Activated CD4-positive, alpha-beta memory T cell treated with anti-CD3 and anti-CD28 coated beads for 36 hours (primary cell): Measurements from ENCODE around the gene ISG15. TPM values are rescaled to one million over a fixed set of nuclear protein-coding genes. Genes with fewer than 3 reads are reported as not detected.
"Not testable (repeated sequence)": the region's sequence is repeated elsewhere in the genome, so short reads cannot be mapped to it uniquely, and the experiment has no call there.

Experiments
- CTCF ChIA-PET: fragments of 350-600 bp; sonication (Branson Sonifier 250); formaldehyde crosslinking; loops from one replicate; lab custom pipeline; 2021; ENCODE audit warnings: antibody characterized with exemption, inconsistent platforms; lab: Charles Lee
- POLR2A ChIA-PET: fragments of 350-600 bp; sonication (Branson Sonifier 250); formaldehyde crosslinking; loops from one replicate; lab custom pipeline; 2021; ENCODE audit warnings: antibody characterized with exemption; lab: Charles Lee
- DNase-seq: peaks from one replicate; pipeline ENCODE4 v3.0.0-alpha.2; 2020
- H3K27ac Mint-ChIP-seq: one replicate; pipeline ENCODE4 v1.8.0; 2021; ENCODE audit warnings: mixed read lengths
- H3K27me3 Mint-ChIP-seq: one replicate; pipeline ENCODE4 v1.8.0; 2021; ENCODE audit warnings: mixed read lengths
- H3K36me3 Mint-ChIP-seq: one replicate; pipeline ENCODE4 v1.8.0; 2021; ENCODE audit warnings: mixed read lengths
- H3K4me1 Mint-ChIP-seq: one replicate; pipeline ENCODE4 v1.8.0; 2021; ENCODE audit warnings: low read depth, mixed read lengths
- H3K4me3 Mint-ChIP-seq: one replicate; pipeline ENCODE4 v1.8.0; 2021; ENCODE audit warnings: mild to moderate bottlenecking, mixed read lengths
- H3K9me3 Mint-ChIP-seq: one replicate; pipeline ENCODE4 v1.8.0; 2021; ENCODE audit warnings: mixed read lengths
- intact Hi-C: fragments of 100-400 bp; cut with micrococcal nuclease; formaldehyde crosslinking; loops from one replicate; pipeline ENCODE4 v1.15.1; 2023
- total RNA-seq, 2 experiments: library from RNA; stranded (reverse); gene quantifications; one replicate each; pipeline ENCODE4 v1.2.3, GENCODE V29; 2021

ISG15 gene
- total RNA-seq, 2 experiments from 2014 or later = 96.9 to 108 TPM

- Mint-ChIP-seq H3K27me3 (peaks cover 6% of the 10 kb centered on the region), H3K36me3 (no peaks in the 10 kb centered on the region), H3K9me3 (no peaks in the 10 kb centered on the region), H3K27ac (no peak overlapping the region), H3K4me3 (no peak overlapping the region), H3K4me1 (peaks cover 7% of the 10 kb centered on the region)
- POLR2A ChIA-PET = interaction anchor here (1.1 kb wide), 1 partner anchor 14 kb away, joined by 3 read pairs; no protein-coding TSS in a partner anchor
- intact Hi-C loops = no loop called here
- DNase-seq = no peak
- CTCF ChIA-PET = no interaction called here
These were observed 14.5 kb downstream of the ISG15 start for GRCh38 chr1:1027791-1028190.

GRCh38 chr1:1030867-1031658 is 17.8 kb downstream of the ISG15 start:
- ChIA-PET POLR2A (interaction anchor here (0.6 kb wide), 1 partner anchor 141 kb away, joined by 7 read pairs; no protein-coding TSS in a partner anchor), CTCF (interaction anchor here (2.2 to 2.9 kb wide), 2 partner anchors 34 to 220 kb away, joined by 7 to 26 read pairs; no protein-coding TSS in a partner anchor)
- H3K27ac Mint-ChIP-seq, H3K36me3 Mint-ChIP-seq, H3K4me3 Mint-ChIP-seq, DNase-seq, H3K4me1 Mint-ChIP-seq, H3K9me3 Mint-ChIP-seq: not testable (repeated sequence)
- peaks cover 18% of the 10 kb centered on the region for H3K27me3 Mint-ChIP-seq
- intact Hi-C loops = loop anchor here (5.0 to 10.0 kb wide), 3 partner anchors 86 to 344 kb away; partner anchors contain the start of genes AURKAIP1, C1orf159 and TNFRSF18

- ChIA-PET POLR2A (interaction anchor here (0.6 to 1.7 kb wide), 3 partner anchors 85 to 315 kb away, joined by 3 to 7 read pairs (median 4); no protein-coding TSS in a partner anchor), CTCF (interaction anchor here (0.9 to 2.9 kb wide), 5 partner anchors 13 to 340 kb away, joined by 4 to 26 read pairs (median 6); no protein-coding TSS in a partner anchor)
- Mint-ChIP-seq H3K4me3 (no peak overlapping the region), H3K27me3 (peaks cover 20% of the 10 kb centered on the region), H3K36me3 (no peaks in the 10 kb centered on the region), H3K4me1 (peaks cover 7% of the 10 kb centered on the region), H3K27ac (no peak overlapping the region), H3K9me3 (no peaks in the 10 kb centered on the region)
- DNase-seq = no peak
- intact Hi-C loops = loop anchor here (5.0 to 10.0 kb wide), 3 partner anchors 86 to 343 kb away; partner anchors contain the start of genes AURKAIP1, C1orf159 and TNFRSF18
These were observed 18.4 kb downstream of the ISG15 start for GRCh38 chr1:1031659-1032235.

DNA sequence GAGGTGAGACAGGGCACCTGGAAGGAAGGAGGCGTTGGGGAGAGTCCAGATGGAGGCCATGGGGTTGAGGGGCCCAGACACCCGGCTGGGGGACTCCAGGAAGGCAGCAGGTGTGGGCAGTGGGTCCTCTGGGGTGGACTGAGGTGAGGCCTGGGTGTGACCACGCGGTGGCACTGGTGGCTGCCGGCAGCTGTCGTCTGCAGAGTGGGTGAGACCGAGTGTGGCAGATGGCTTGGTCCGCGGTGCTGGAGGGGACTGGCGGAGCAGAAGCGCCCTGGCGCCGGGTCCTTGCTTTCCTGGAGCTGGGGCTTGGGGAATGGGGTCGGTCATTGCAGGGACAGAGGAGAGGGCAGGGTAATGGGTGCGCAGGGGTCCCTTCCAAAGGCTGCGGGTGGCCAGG is 19.1 kb downstream of the ISG15 start:
- peaks cover 7% of the 10 kb centered on the region for H3K4me1 Mint-ChIP-seq
- ChIA-PET CTCF (interaction anchor here (0.5 to 2.9 kb wide), 10 partner anchors 13 to 339 kb away, joined by 3 to 26 read pairs (median 6); no protein-coding TSS in a partner anchor), POLR2A (interaction anchor here (0.6 to 1.7 kb wide), 3 partner anchors 85 to 314 kb away, joined by 3 to 4 read pairs (median 3); no protein-coding TSS in a partner anchor)
- no peak overlapping the region for H3K27ac Mint-ChIP-seq
- intact Hi-C loops = loop anchor here (5.0 to 10.0 kb wide), 3 partner anchors 85 to 342 kb away; partner anchors contain the start of genes AURKAIP1, C1orf159 and TNFRSF18
- H3K36me3 Mint-ChIP-seq = no peaks in the 10 kb centered on the region
- DNase-seq = peak; percentile 37
- H3K27me3 Mint-ChIP-seq = peaks cover 22% of the 10 kb centered on the region
- no peaks in the 10 kb centered on the region for H3K9me3 Mint-ChIP-seq
- H3K4me3 Mint-ChIP-seq = peak overlapping the region; percentile 29

- intact Hi-C loops = loop anchor here (1.0 to 10.0 kb wide), 5 partner anchors 31 to 342 kb away; partner anchors contain the start of genes AURKAIP1, C1orf159, PUSL1 and TNFRSF18
- no peaks in the 10 kb centered on the region for H3K36me3 Mint-ChIP-seq
- H3K4me3 Mint-ChIP-seq = no peak overlapping the region
- CTCF ChIA-PET = interaction anchor here (0.7 to 2.9 kb wide), 14 partner anchors 12 to 338 kb away, joined by 3 to 26 read pairs (median 5); no protein-coding TSS in a partner anchor
- H3K9me3 Mint-ChIP-seq = no peaks in the 10 kb centered on the region
- peaks cover 26% of the 10 kb centered on the region for H3K27me3 Mint-ChIP-seq
- POLR2A ChIA-PET = interaction anchor here (1.0 to 1.7 kb wide), 3 partner anchors 40 to 182 kb away, joined by 3 to 4 read pairs (median 3); no protein-coding TSS in a partner anchor
- peak; percentile 95 for DNase-seq
- H3K27ac Mint-ChIP-seq = no peak overlapping the region
- H3K4me1 Mint-ChIP-seq = peaks cover 7% of the 10 kb centered on the region
These were observed 19.8 kb downstream of the ISG15 start for GRCh38 chr1:1033009-1033587.

GRCh38 chr1:1033731-1034438 is 20.6 kb downstream of the ISG15 start:
- H3K36me3 Mint-ChIP-seq = no peaks in the 10 kb centered on the region
- H3K9me3 Mint-ChIP-seq = no peaks in the 10 kb centered on the region
- ChIA-PET POLR2A (interaction anchor here (1.0 to 1.2 kb wide), 2 partner anchors 41 to 182 kb away, joined by 3 read pairs; no protein-coding TSS in a partner anchor), CTCF (interaction anchor here (0.7 to 2.9 kb wide), 14 partner anchors 12 to 258 kb away, joined by 3 to 26 read pairs (median 5); no protein-coding TSS in a partner anchor)
- H3K27ac Mint-ChIP-seq = no peak overlapping the region
- peak; percentile 32 for DNase-seq
- peaks cover 12% of the 10 kb centered on the region for H3K4me1 Mint-ChIP-seq
- intact Hi-C loops = loop anchor here (1.0 to 10.0 kb wide), 5 partner anchors 30 to 341 kb away; partner anchors contain the start of genes AURKAIP1, C1orf159, PUSL1 and TNFRSF18
- peak overlapping the region; percentile 43 for H3K4me3 Mint-ChIP-seq
- H3K27me3 Mint-ChIP-seq = peaks cover 33% of the 10 kb centered on the region

DNA sequence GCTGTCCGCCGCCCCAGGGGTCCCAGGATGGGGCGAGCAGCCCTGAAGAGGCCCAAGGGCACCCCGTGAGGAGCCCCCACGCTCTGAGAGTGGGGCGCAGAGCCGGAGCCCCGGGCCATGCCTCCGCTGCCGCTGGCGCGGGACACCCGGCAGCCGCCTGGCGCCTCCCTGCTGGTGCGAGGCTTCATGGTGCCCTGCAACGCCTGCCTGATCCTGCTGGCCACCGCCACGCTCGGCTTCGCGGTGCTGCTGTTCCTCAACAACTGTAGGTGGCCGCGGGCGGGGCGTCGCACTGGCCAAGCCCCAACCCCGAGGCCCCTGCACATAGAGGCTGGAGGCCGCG is 21.1 kb downstream of the ISG15 start:
- no peak overlapping the region for H3K27ac Mint-ChIP-seq
- H3K27me3 Mint-ChIP-seq = peaks cover 36% of the 10 kb centered on the region
- H3K4me3 Mint-ChIP-seq = peak overlapping the region; percentile 52
- ChIA-PET POLR2A (interaction anchor here (1.0 kb wide), 1 partner anchor 41 kb away, joined by 3 read pairs; no protein-coding TSS in a partner anchor), CTCF (interaction anchor here (0.7 to 2.9 kb wide), 4 partner anchors 30 to 88 kb away, joined by 3 to 26 read pairs (median 6); no protein-coding TSS in a partner anchor)
- intact Hi-C loops = loop anchor here (5.0 to 10.0 kb wide), 3 partner anchors 83 to 340 kb away; partner anchors contain the start of genes AURKAIP1, C1orf159 and TNFRSF18
- H3K9me3 Mint-ChIP-seq = no peaks in the 10 kb centered on the region
- peaks cover 18% of the 10 kb centered on the region for H3K4me1 Mint-ChIP-seq
- no peaks in the 10 kb centered on the region for H3K36me3 Mint-ChIP-seq
- no peak for DNase-seq

DNA sequence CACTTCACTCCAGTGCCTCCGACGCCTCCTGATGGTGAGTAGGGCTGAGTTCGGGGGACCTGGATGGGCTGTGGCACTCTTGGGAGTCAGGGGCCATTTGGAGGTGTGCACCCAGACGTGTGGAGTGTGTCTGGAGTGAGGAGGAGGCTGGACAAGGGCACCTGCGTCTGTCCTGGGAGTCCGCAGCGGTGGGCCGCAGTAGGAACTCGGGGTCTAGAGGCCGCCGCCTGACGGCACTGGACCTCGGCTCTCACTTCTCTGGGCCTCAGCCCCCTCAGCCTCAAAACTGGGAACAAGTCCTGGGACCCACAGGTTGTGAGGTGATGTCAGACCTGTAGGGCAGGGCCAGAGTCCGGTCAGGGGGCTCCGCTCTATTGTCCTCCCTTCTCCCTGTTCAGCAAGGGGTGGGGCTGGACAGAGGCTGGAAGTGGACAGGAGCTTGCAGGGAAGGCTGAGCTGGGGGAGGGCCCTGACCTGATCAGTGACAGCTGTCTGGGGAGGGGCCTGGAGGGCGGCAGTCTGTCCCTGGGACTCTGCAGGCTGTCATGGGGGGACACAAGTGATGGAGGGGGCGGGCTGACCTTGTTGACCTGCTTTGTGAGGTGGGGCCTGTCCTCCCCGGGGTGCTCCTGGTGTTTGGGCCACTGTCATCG is 22.1 kb downstream of the ISG15 start:
- Mint-ChIP-seq H3K4me1 (peaks cover 22% of the 10 kb centered on the region), H3K4me3 (no peak overlapping the region), H3K36me3 (no peaks in the 10 kb centered on the region), H3K9me3 (no peaks in the 10 kb centered on the region), H3K27ac (no peak overlapping the region), H3K27me3 (peaks cover 40% of the 10 kb centered on the region)
- intact Hi-C loops = loop anchor here (10.0 kb wide), 2 partner anchors 169 to 339 kb away; partner anchors contain the start of genes AURKAIP1 and TNFRSF18
- DNase-seq = no peak
- CTCF ChIA-PET = interaction anchor here (0.7 to 1.3 kb wide), 2 partner anchors 28 to 29 kb away, joined by 5 to 7 read pairs; no protein-coding TSS in a partner anchor
- POLR2A ChIA-PET = no interaction called here

- H3K4me3 Mint-ChIP-seq = no peak overlapping the region
- peaks cover 16% of the 10 kb centered on the region for H3K4me1 Mint-ChIP-seq
- no peak for DNase-seq
- POLR2A ChIA-PET = interaction anchor here (1.8 kb wide), 1 partner anchor 26 kb away, joined by 11 read pairs; no protein-coding TSS in a partner anchor
- peaks cover 34% of the 10 kb centered on the region for H3K27me3 Mint-ChIP-seq
- no peak overlapping the region for H3K27ac Mint-ChIP-seq
- H3K36me3 Mint-ChIP-seq = no peaks in the 10 kb centered on the region
- intact Hi-C loops = loop anchor here (2.0 to 10.0 kb wide), 3 partner anchors 61 to 337 kb away; partner anchors contain the start of genes AURKAIP1 and TNFRSF18
- CTCF ChIA-PET = interaction anchor here (1.0 kb wide), 1 partner anchor 26 kb away, joined by 4 read pairs; no protein-coding TSS in a partner anchor
- no peaks in the 10 kb centered on the region for H3K9me3 Mint-ChIP-seq
These were observed 24.4 kb downstream of the ISG15 start for GRCh38 chr1:1037366-1038327.
